K562 (cell line): ENCODE data around the gene SCAP. TPM values are rescaled to one million over a fixed set of nuclear protein-coding genes. Genes with fewer than 3 reads are reported as not detected.

Experiments used
- ATAC-seq: fragments of 200-7000 bp; cut with Tn5 transposase; 3 replicates; pipeline ENCODE4 v1.9.1; 2020; ENCODE audit warnings: moderate library complexity
- BruUV-seq: library from RNA; stranded (reverse); fragments of 400-500 nt; replicated peaks from 2 replicates; lab custom pipeline; 2021; lab: Mats Ljungman, UMichigan
- CTCF ChIA-PET: fragments of 300-600 bp; formaldehyde crosslinking; extraction: SDS; loops from one replicate; lab custom pipeline; 2021; ENCODE audit warnings: low intra/inter-chr PET ratio; lab: Yijun Ruan, JAX
- POLR2A ChIA-PET: fragments of 300-600, 350-650 bp; sonication (Branson Sonifier 250); formaldehyde crosslinking; extraction: SDS; loops from one replicate; lab custom pipeline; 2021; ENCODE audit warnings: antibody characterized with exemption, inconsistent platforms; lab: Yijun Ruan, JAX
- DNase-seq, 4 experiments: peaks; one replicate each; pipeline versions ENCODE4 v3.0.0 to v3.0.0-alpha.2; 2011 to 2018; ENCODE audit warnings: low spot score in 3 of 4, mixed read lengths in 3 of 4; ENCODE audit errors: extremely low read depth in 1 of 4
- FAIRE-seq: peaks from 2 replicates; lab custom pipeline; 2011; peaks lifted over from hg19 to GRCh38; lab: Jason Lieb, UNC
- H2AFZ ChIP-seq: 2 replicates; pipeline ENCODE4 v1.6.0; 2011; ENCODE audit warnings: low read depth, low read length, control low read depth, inconsistent platforms
- H3K27ac ChIP-seq: fragments of 200-600 bp; 3 replicates; pipeline ENCODE4 v1.8.0; 2011; ENCODE audit warnings: low read depth, mild to moderate bottlenecking, control low read depth, inconsistent platforms, low read length, moderate library complexity, mixed read lengths; ENCODE audit errors: extremely low read depth
- H3K27me3 ChIP-seq, 2 experiments: fragments of 300-600 bp in 1 of 2; 2 replicates in 1 of 2; 3 replicates in 1 of 2; pipeline versions ENCODE4 v1.6.0 to v1.8.0; 2011; ENCODE audit warnings: inconsistent platforms in 2 of 2, low read length in 2 of 2, mild to moderate bottlenecking in 1 of 2, mixed read lengths in 1 of 2, moderate library complexity in 1 of 2; ENCODE audit not compliant: control insufficient read depth in 2 of 2, insufficient read depth in 2 of 2
- H3K36me3 ChIP-seq: fragments of 300-600 bp; 3 replicates; pipeline ENCODE4 v1.8.0; 2011; ENCODE audit warnings: mild to moderate bottlenecking, low read length, inconsistent platforms; ENCODE audit not compliant: control insufficient read depth, insufficient read depth
- H3K4me1 ChIP-seq, 2 experiments: fragments of 200-600 bp in 1 of 2; replicated peaks in 1 of 2; 2 replicates in 1 of 2; 3 replicates in 1 of 2; pipeline versions ENCODE4 v1.5.1 to v1.8.0; 2011; ENCODE audit warnings: inconsistent platforms in 2 of 2, low read length in 2 of 2, mild to moderate bottlenecking in 1 of 2, mixed read lengths in 1 of 2, moderate library complexity in 1 of 2; ENCODE audit not compliant: control insufficient read depth in 2 of 2, insufficient read depth in 2 of 2
- H3K4me2 ChIP-seq: 2 replicates; pipeline ENCODE4 v1.6.1; 2011; ENCODE audit warnings: low read length, control low read depth, inconsistent platforms, mixed read lengths; ENCODE audit not compliant: insufficient read depth
- H3K4me3 ChIP-seq: fragments of 200-600 bp; sonication (generic), shearing (Covaris generic); 2 replicates; pipeline ENCODE4 v1.5.1; 2016; ENCODE audit warnings: control low read depth, inconsistent platforms
- H3K79me2 ChIP-seq: fragments of 200-600 bp; 3 replicates; pipeline ENCODE4 v1.8.0; 2011; ENCODE audit warnings: low read length, inconsistent platforms; ENCODE audit not compliant: control insufficient read depth, insufficient read depth
- H3K9ac ChIP-seq, 2 experiments: 2 replicates each; pipeline versions ENCODE4 v1.6.0 to v1.6.1; 2011; ENCODE audit warnings: low read depth in 2 of 2, low read length in 2 of 2, control low read depth in 1 of 2, inconsistent platforms in 1 of 2, mild to moderate bottlenecking in 1 of 2, mixed read lengths in 1 of 2; ENCODE audit not compliant: insufficient read depth in 1 of 2
- H3K9me1 ChIP-seq: one replicate; pipeline ENCODE4 v1.6.0; 2011; ENCODE audit warnings: inconsistent platforms, mild to moderate bottlenecking, low read length, moderate library complexity; ENCODE audit not compliant: control insufficient read depth, insufficient read depth
- H3K9me3 ChIP-seq: replicated peaks from 2 replicates; pipeline ENCODE4 v1.5.1; 2011; ENCODE audit warnings: low read depth, low read length, inconsistent platforms; ENCODE audit not compliant: control insufficient read depth, insufficient read depth
- H4K20me1 ChIP-seq: replicated peaks from 2 replicates; pipeline ENCODE4 v1.6.1; 2011; ENCODE audit warnings: low read length, inconsistent platforms, mixed read lengths; ENCODE audit not compliant: control insufficient read depth, insufficient read depth
- ASH1L ChIP-seq: fragments of 450-650 bp; IDR thresholded peaks from 2 replicates; pipeline ENCODE4 v1.6.1; 2018; ENCODE audit warnings: borderline replicate concordance, mild to moderate bottlenecking, low read depth; ENCODE audit not compliant: partially characterized antibody
- BCOR ChIP-seq: fragments of 450-650 bp; IDR thresholded peaks from 2 replicates; pipeline ENCODE4 v1.6.1; 2016
- BRCA1 ChIP-seq, 2 experiments: fragments of 450-650 bp in 1 of 2; sonication (generic) in 1 of 2; formaldehyde crosslinking in 1 of 2; IDR thresholded peaks; 2 replicates each; pipeline versions ENCODE4 v1.5.0 to v1.6.1; 2017 to 2020; ENCODE audit warnings: mild to moderate bottlenecking in 1 of 2, missing genetic modification reagents in 1 of 2
- CBX5 ChIP-seq: IDR thresholded peaks from 2 replicates; pipeline ENCODE4 v1.6.1; 2014; ENCODE audit warnings: low read depth, borderline replicate concordance
- EGR1 ChIP-seq: fragments of 450-650 bp; conservative IDR thresholded peaks from 2 replicates; pipeline ENCODE4 v1.6.1; 2017; ENCODE audit warnings: mild to moderate bottlenecking
- FOXA3 ChIP-seq, 2 experiments: fragments of 450-650 bp in 1 of 2; sonication (generic) in 1 of 2; formaldehyde crosslinking; IDR thresholded peaks in 1 of 2; conservative IDR thresholded peaks in 1 of 2; 2 replicates each; pipeline versions ENCODE4 v1.4.0 to v1.8.0; 2020 to 2022; ENCODE audit warnings: mild to moderate bottlenecking in 2 of 2, missing genetic modification reagents in 1 of 2
- KDM1A ChIP-seq, 2 experiments: fragments of 450-650 bp; IDR thresholded peaks; 2 replicates each; pipeline ENCODE4 v1.6.1; 2016; ENCODE audit warnings: mild to moderate bottlenecking in 2 of 2
- MCM3 ChIP-seq: fragments of 450-650 bp; IDR thresholded peaks from 2 replicates; pipeline ENCODE4 v1.6.1; 2016
- PHB ChIP-seq: fragments of 250-450 bp; sonication (Bioruptor Pico); IDR thresholded peaks from 2 replicates; pipeline ENCODE4 v1.5.0; 2021
- POLR2AphosphoS5 ChIP-seq: IDR thresholded peaks from 2 replicates; pipeline ENCODE4 v1.6.1; 2011; ENCODE audit warnings: mild to moderate bottlenecking, low read depth, low read length, moderate library complexity; ENCODE audit not compliant: control insufficient read depth, insufficient read depth
- SPI1 ChIP-seq: IDR thresholded peaks from 2 replicates; pipeline ENCODE4 v1.6.1; 2011; ENCODE audit warnings: low read depth, low read length, control low read depth, borderline replicate concordance
- SREBF2 ChIP-seq: sonication (generic); formaldehyde crosslinking; IDR thresholded peaks from 2 replicates; pipeline ENCODE4 v1.4.0; 2020; ENCODE audit warnings: mild to moderate bottlenecking, missing genetic modification reagents
- SRF ChIP-seq, 2 experiments: fragments of 250-450, 450-650 bp in 1 of 2; sonication (Bioruptor Pico) in 1 of 2; sonication (generic) in 1 of 2; formaldehyde crosslinking; IDR thresholded peaks; 2 replicates each; pipeline versions ENCODE4 v1.5.0 to v1.5.1; 2020 to 2022; ENCODE audit warnings: mild to moderate bottlenecking in 1 of 2, missing genetic modification reagents in 1 of 2
- STAT5B ChIP-seq: fragments of 250-450 bp; sonication (Bioruptor Pico); IDR thresholded peaks from 2 replicates; pipeline ENCODE4 v1.8.0; 2021; ENCODE audit warnings: mild to moderate bottlenecking, inconsistent platforms
- TAF9B ChIP-seq: fragments of 450-650 bp; IDR thresholded peaks from 2 replicates; pipeline ENCODE4 v1.6.1; 2018; ENCODE audit warnings: mild to moderate bottlenecking; ENCODE audit not compliant: partially characterized antibody
- TCF7L2 ChIP-seq: fragments of 150-350 bp; IDR thresholded peaks from 2 replicates; pipeline ENCODE4 v1.6.1; 2016; ENCODE audit warnings: low read depth, mild to moderate bottlenecking, low read length, moderate library complexity
- ZNF134 ChIP-seq: fragments of 250-450 bp; sonication (Bioruptor Pico); conservative IDR thresholded peaks from 2 replicates; pipeline ENCODE4 v1.4.0; 2020
- ZNF592 ChIP-seq: fragments of 450-650 bp; IDR thresholded peaks from 2 replicates; pipeline ENCODE4 v1.6.1; 2017; ENCODE audit warnings: antibody characterized with exemption, mild to moderate bottlenecking
- ZNF740 ChIP-seq, 3 experiments: fragments of 200-800 bp in 1 of 3; sonication (Bioruptor generic) in 1 of 3; sonication (generic) in 1 of 3; formaldehyde crosslinking in 1 of 3; IDR thresholded peaks; 2 replicates each; pipeline versions ENCODE4 v1.6.1 to v1.8.0; 2016 to 2022; ENCODE audit warnings: mild to moderate bottlenecking in 2 of 3, missing compliant biosample characterization in 2 of 3, missing genetic modification characterization in 2 of 3, missing genetic modification reagents in 1 of 3
- WGBS: fragments of 100-300 bp; shearing (Covaris generic); methylation state at CpG from one replicate; pipeline ENCODE4 v1.1.6; 2016; ENCODE audit warnings: low coverage, mixed read lengths; ENCODE audit not compliant: insufficient coverage; ENCODE audit errors: missing lambda C conversion rate; 5-methylcytosine and 5-hydroxymethylcytosine counted together
- in situ Hi-C: fragments of 300-500 bp; cut with MboI; formaldehyde crosslinking; loops from 4 replicates; pipeline ENCODE4 v1.15.0; 2018; ENCODE audit warnings: inconsistent platforms, mixed read lengths
- intact Hi-C: fragments of 100-400 bp; cut with micrococcal nuclease; formaldehyde crosslinking; loops from 2 replicates; pipeline ENCODE4 v1.14.2; 2022
- polyA plus RNA-seq, 8 experiments: library from polyadenylated mRNA; depleted of rRNA in 4 of 8; stranded (reverse) in 5 of 8; unstranded in 3 of 8; fragments of >200 nt; fragmentation: Nextera tagmentation in 2 of 8; fragmentation: Illumina TruSeq in 1 of 8; extraction: Ambion mirVana in 2 of 8; extraction: Trizol in 1 of 8; gene quantifications; 2 replicates each; pipeline versions ENCODE4 v1.2.1 to v1.2.3, GENCODE V29; 2011 to 2014; ENCODE audit warnings: inconsistent platforms in 1 of 8, missing spikeins in 1 of 8
- total RNA-seq, 7 experiments: library from RNA; depleted of rRNA in 6 of 7; stranded (reverse); fragments of >200 nt in 6 of 7; fragmentation: Illumina TruSeq in 2 of 7; extraction: Trizol in 2 of 7; gene quantifications; 2 replicates each; pipeline versions ENCODE4 v1.2.1 to v1.2.3, GENCODE V29; 2011 to 2021; ENCODE audit warnings: low replicate concordance in 1 of 7

Gene SCAP
- total and polyA plus RNA-seq, 9 of the 15 experiments (the other 6 are each of a cell fraction or from before 2014, with no cell fraction given) = 2.6 to 104 (median 37.8) TPM

GRCh38 chr3:47377186-47377585 lies 98.6 kb downstream of the SCAP start:
- DNase-seq (peak in 2 of 4 experiments; percentile 14 to 31), FAIRE-seq (no peak), ATAC-seq (no peak)
- peaks cover 33% of the 10 kb centered on the region for H3K79me2 ChIP-seq
- no peaks in the 10 kb centered on the region for H3K9me3 ChIP-seq
- ChIA-PET CTCF (interaction anchor here (0.9 kb wide), 1 partner anchor 454 kb away, joined by 4 read pairs; no protein-coding TSS in a partner anchor), POLR2A (interaction anchor here (0.6 to 2.4 kb wide), 6 partner anchors 9 to 409 kb away, joined by 3 to 13 read pairs (median 4); no protein-coding TSS in a partner anchor)
- BruUV-seq = no TSS peak
- intact Hi-C loops (loop anchor here (10.0 kb wide), 3 partner anchors 362 to 672 kb away; partner anchors contain the start of genes MYL3 and TMIE), in situ Hi-C loops (no loop called here)
- no peaks in the 10 kb centered on the region for H3K9me1 ChIP-seq
- H3K4me3 ChIP-seq = no peak overlapping the region
- peak overlapping the region; percentile 4; the same call in 1 of the 2 replicates for H3K4me2 ChIP-seq
- no peaks in the 10 kb centered on the region for H3K27me3 ChIP-seq
- peak overlapping the region; percentile 10 to 40; a peak in 1 of 4 replicates for H3K9ac ChIP-seq
- peak overlapping the region; percentile 53 for H2AFZ ChIP-seq
- 40% methylated on average over 2 of the region's 2 CpGs for WGBS
- H3K27ac ChIP-seq = peak overlapping the region; percentile 44; the same call in 2 of the 3 replicates
- peaks cover 10% of the 10 kb centered on the region for H4K20me1 ChIP-seq
- peaks cover 29 to 30% of the 10 kb centered on the region in 2 experiments for H3K4me1 ChIP-seq
- H3K36me3 ChIP-seq = no peaks in the 10 kb centered on the region
- TF ChIP-seq CBX5 (no peak), SPI1 (peak; percentile 69; the same call in 1 of the 2 replicates), KDM1A (IDR thresholded peaks at IDR 0.05) (no peak), FOXA3 (CRISPR knock-in tag; conservative IDR thresholded peaks at IDR 0.05 in 1 of 2, IDR thresholded peaks at IDR 0.05 in 1 of 2) (no peak), MCM3 (no peak), ZNF134 (CRISPR knock-in tag) (peak; percentile 71), STAT5B (CRISPR knock-in tag) (no peak), BRCA1 (IDR thresholded peaks at IDR 0.05) (no peak), BRCA1 (CRISPR knock-in tag; IDR thresholded peaks at IDR 0.05) (no peak), PHB (CRISPR knock-in tag) (no peak), ZNF740 (CRISPR knock-in tag; IDR thresholded peaks at IDR 0.05) (no peak), ZNF740 (tag; IDR thresholded peaks at IDR 0.05) (no peak), POLR2AphosphoS5 (no peak), TAF9B (no peak), EGR1 (no peak), TCF7L2 (no peak), SREBF2 (CRISPR knock-in tag) (no peak), ZNF592 (no peak), ASH1L (no peak), SRF (CRISPR knock-in tag; IDR thresholded peaks at IDR 0.05) (peak in 1 of 2 experiments; percentile 77; a peak in 1 of 4 replicates), BCOR (no peak)
